Inflammatory macrophage treated with lipopolysaccharide for 1 hour (primary cell): Measurements from ENCODE around the gene TMEM214.

ENCODE experiments used
- DNase-seq, 2 donors: peaks; one replicate each; pipeline ENCODE4 v3.0.0-alpha.2; 2020 to 2022

TMEM214 gene

DNA sequence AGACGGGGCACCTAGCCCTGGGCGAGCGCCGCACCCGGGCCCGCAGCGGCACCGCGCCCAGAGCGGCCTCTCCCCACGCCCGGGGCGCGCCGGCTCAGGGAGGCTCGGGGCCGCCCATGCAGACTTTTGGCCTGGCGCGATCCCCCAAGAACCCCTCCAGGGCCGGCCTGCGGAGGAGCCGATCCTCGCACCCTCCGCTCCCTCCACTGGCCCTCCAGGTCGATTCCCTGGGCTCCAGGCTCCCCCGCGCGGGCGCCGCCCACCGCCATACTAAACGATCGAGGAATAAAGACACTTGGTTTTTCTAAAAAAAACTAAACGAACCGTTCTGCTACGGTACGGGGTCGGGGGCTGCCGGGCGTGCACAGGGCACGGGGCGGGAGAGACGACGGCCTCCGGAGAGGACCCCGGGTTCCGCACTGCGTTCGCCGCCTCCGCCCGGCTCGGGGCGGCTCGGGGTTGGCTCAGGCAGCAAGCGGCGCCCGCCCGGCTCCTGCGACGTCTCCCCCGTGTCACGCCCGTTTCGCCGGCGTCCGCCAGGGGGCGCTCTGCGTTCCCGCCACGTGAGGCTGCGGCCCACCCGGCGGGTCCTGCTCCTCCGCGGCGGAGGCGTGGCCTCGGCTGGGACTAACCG is 53.4 kb downstream of the TMEM214 start:
- peak; percentile 90 to 99 for DNase-seq

DNA sequence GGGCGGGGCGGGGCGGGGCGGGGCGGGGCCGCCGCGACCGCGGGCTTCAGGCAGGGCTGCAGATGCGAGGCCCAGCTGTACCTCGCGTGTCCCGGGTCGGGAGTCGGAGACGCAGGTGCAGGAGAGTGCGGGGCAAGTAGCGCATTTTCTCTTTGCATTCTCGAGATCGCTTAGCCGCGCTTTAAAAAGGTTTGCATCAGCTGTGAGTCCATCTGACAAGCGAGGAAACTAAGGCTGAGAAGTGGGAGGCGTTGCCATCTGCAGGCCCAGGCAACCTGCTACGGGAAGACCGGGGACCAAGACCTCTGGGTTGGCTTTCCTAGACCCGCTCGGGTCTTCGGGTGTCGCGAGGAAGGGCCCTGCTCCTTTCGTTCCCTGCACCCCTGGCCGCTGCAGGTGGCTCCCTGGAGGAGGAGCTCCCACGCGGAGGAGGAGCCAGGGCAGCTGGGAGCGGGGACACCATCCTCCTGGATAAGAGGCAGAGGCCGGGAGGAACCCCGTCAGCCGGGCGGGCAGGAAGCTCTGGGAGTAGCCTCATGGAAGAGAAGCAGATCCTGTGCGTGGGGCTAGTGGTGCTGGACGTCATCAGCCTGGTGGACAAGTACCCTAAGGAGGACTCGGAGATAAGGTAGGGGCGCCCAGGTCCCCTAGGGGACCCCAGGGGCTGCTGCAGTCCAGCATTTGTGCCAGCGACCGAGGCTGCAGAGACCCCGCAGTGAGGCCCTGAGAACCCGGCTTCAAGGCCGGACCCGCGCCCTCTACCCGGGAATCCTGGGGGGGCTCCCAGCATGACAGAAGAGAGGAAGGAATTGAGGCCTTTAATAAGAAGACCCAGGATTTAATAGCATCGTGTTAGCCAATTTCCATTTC is 54.2 kb downstream of the TMEM214 start, which contains the start of gene KHK:
Gene KHK (plus strand): TSS at position 49 of the 870 bp plus-strand sequence. CDS start 488 bp downstream, at position 537.
- DNase-seq, result no peak

DNA sequence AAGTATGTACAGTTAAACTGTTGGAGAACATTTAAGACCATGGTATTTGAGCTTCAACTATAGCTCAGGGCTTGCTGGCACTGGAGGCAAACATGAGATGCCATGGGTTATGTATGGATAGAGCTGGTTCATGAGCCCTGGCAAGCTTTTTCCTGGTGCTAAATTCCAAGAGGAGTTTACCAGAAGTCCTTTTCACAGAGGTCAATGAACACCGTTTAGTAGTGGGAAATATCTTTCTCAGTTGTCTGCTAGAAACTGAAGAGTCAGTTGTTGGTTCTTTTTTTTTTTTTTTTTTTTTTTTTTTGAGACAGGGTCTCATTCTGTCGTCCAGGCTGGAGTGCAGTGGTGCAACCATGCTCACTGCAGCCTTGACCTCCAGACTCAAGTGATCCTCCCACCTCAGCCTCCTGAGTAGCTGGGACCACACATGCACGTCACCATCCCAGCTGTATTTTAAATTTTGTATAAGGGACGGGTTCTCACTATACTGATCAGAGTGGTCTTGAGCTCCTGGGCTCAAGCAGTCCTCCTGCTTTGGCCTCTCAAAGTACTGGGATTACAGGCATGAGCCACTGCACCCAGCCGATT is 55.2 kb downstream of the TMEM214 start:
- no peak for DNase-seq

DNA sequence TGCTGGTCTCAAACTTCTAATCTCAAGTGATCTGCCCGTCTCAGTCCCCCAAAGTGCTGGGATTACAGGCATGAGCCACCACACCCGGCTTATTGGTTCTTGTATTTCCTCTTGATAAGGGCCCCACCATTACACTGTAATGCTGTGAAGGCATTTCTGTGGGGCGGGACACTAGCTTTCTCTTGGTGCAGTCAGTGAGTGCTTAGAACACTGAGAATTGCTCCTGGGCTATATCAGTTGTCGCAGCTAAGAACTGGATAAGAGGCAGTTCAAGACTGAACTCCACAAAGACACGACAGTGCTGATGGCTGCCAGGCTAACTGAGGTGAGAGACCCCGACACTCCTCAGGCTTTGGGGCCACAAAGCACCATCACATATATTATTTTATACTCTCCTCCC is 55.9 kb downstream of the TMEM214 start:
- DNase-seq, result no peak

DNA sequence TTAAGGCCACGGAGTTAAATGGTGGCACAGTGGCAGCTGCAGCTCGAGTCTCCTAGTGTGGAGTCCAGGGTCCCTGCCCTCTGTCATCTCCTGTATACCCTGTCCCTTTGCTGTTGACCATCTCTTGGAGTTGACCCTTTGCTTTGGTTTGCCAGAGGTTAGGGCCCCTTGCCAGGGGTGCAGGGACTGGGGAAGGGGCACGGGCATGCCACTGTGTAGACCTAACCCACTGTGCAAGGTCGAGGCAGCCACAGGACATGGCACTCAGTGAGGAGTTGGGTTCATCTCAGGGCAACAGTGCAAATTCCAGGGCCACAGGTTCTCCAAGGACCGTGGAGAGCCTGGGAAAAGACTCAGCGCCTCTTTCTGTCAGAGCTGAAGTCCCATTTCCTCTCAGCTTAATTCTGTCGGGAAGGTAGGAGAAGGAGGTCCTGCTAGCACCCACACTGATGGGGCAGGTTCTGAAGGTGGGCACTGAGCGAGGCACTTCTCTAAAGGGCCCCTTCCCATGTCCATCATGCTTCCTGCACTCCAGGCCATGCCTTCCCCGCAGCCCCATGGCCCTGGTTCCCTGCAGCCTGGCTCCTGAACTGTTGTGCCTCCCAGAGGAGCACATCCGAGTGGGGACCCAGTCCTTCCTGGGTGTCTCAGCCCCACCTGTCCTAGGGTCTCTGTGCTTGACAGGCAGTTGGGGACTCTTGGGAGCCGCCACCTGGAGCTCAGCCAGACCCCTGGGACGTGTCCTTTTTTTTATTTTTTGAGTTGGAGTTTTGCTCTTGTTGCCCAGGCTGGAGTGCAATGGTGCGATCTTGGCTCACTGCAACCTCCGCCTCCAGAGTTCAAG is 56.6 kb downstream of the TMEM214 start:
- DNase-seq, result no peak
